Stomach (tissue), 9 donors: ENCODE results near the gene XRCC4. TPM values are rescaled to one million over a fixed set of nuclear protein-coding genes. Genes with fewer than 3 reads are reported as not detected.
"Not testable (repeated sequence)": the region's sequence is repeated elsewhere in the genome, so short reads cannot be mapped to it uniquely, and the experiment has no call there.

Experiments used
- DNase-seq, 2 donors: peaks; one replicate each; pipeline versions ENCODE4 v3.0.0 to v3.0.0-alpha.2; 2013 to 2019
- H3K27ac ChIP-seq, 5 donors: fragments of 200-600 bp in 4 of 5; sonication (generic) in 4 of 5; one replicate each; pipeline ENCODE4 v1.5.1; 2013 to 2019; ENCODE audit warnings: mild to moderate bottlenecking in 1 of 5, moderate library complexity in 1 of 5
- H3K27me3 ChIP-seq, 3 donors: fragments of 200-600 bp; sonication (generic); one replicate each; pipeline ENCODE4 v1.5.1; 2017 to 2019; ENCODE audit warnings: mixed run types in 1 of 3
- H3K36me3 ChIP-seq, 4 donors: fragments of 200-600 bp; sonication (generic); 1 replicate in 3 of 4; 2 replicates in 1 of 4; pipeline ENCODE4 v1.5.1; 2016 to 2019
- H3K4me1 ChIP-seq, 4 donors: fragments of 200-600 bp; sonication (generic); one replicate each; pipeline ENCODE4 v1.5.1; 2016 to 2019
- H3K4me3 ChIP-seq, 4 donors: fragments of 200-600 bp; sonication (generic) in 3 of 4; one replicate each; pipeline ENCODE4 v1.5.1; 2016 to 2019; ENCODE audit warnings: mild to moderate bottlenecking in 1 of 4
- H3K9me3 ChIP-seq, 4 donors: fragments of 200-600 bp; sonication (generic); one replicate each; pipeline ENCODE4 v1.5.1; 2016 to 2019
- CTCF ChIP-seq, 7 experiments: fragments of 450-650 bp in 4 of 7; fragments of 200-600 bp in 3 of 7; sonication (generic) in 3 of 7; IDR thresholded peaks; one replicate each; pipeline ENCODE4 v1.5.1; 2016 to 2019; ENCODE audit warnings: antibody characterized with exemption in 7 of 7, control low read depth in 2 of 7, mild to moderate bottlenecking in 1 of 7
- EP300 ChIP-seq: sonication (generic); formaldehyde crosslinking; IDR thresholded peaks from one replicate; pipeline ENCODE4 v1.6.1; 2017; ENCODE audit warnings: antibody characterized with exemption
- POLR2A ChIP-seq, 4 donors: fragments of 450-650 bp; IDR thresholded peaks; one replicate each; pipeline ENCODE4 v1.6.1; 2016; ENCODE audit warnings: antibody characterized with exemption in 4 of 4, control low read depth in 2 of 4, mild to moderate bottlenecking in 1 of 4, moderate library complexity in 1 of 4
- POLR2AphosphoS5 ChIP-seq, 3 donors: sonication (generic); formaldehyde crosslinking; IDR thresholded peaks; one replicate each; pipeline ENCODE4 v1.6.1; 2016; ENCODE audit warnings: antibody characterized with exemption in 3 of 3
- whole genome bisulfite sequencing, 5 donors: extraction: QIAGEN DNeasy Blood & Tissue Kit in 3 of 5; methylation state at CpG; one replicate each; pipeline versions ENCODE4 v1.1.5 to v1.1.7; 2013 to 2018; 5-methylcytosine and 5-hydroxymethylcytosine counted together
- intact Hi-C: fragments of 100-400 bp; cut with DNase I; formaldehyde crosslinking; loops from one replicate; pipeline ENCODE4 v1.15.1; 2023; ENCODE audit warnings: low total_unique reads
- polyA plus RNA-seq, 3 donors: library from polyadenylated mRNA; stranded (reverse); fragments of 200-250 nt; gene quantifications; one replicate each; pipeline ENCODE4 v1.2.3, GENCODE V29; 2013
- total RNA-seq, 5 donors: library from RNA; depleted of rRNA; stranded (reverse); fragments of >200 nt; gene quantifications; one replicate each; pipeline versions ENCODE4 v1.1.0 to v1.2.3, GENCODE V29; 2014 to 2016
- donor health status: healthy with polysubstance abuse.
- donor health status: Bipolar disorder and iron deficiency.
- donor health status: healthy.

The XRCC4 gene
- total and polyA plus RNA-seq, 8 donors: 0.45 to 14.2 (median 8.4) TPM; not detected in 1

GRCh38 chr5:83251849-83252248 is 174.5 kb downstream of the XRCC4 start:
- DNase-seq: no peak
- no peak overlapping the region for H3K27ac ChIP-seq
- 30 to 57% (median 48%) methylated on average over 1 of the region's 1 CpG for WGBS, 5 donors
- no peaks in the 10 kb centered on the region for H3K9me3 ChIP-seq
- no peaks in the 10 kb centered on the region for H3K36me3 ChIP-seq
- no peak for TF ChIP-seq CTCF (IDR thresholded peaks at IDR 0.05)
- no peak for TF ChIP-seq EP300
- no peak for TF ChIP-seq POLR2AphosphoS5 (IDR thresholded peaks at IDR 0.05)
- no peak for TF ChIP-seq POLR2A (IDR thresholded peaks at IDR 0.05)
- no peak overlapping the region for H3K4me3 ChIP-seq
- no peaks in the 10 kb centered on the region for H3K27me3 ChIP-seq
- intact Hi-C loops: no loop called here
- no peaks in the 10 kb centered on the region for H3K4me1 ChIP-seq

GRCh38 chr5:83253720-83254119 is 176.4 kb downstream of the XRCC4 start:
- Histone ChIP-seq H3K4me1 (no peaks in the 10 kb centered on the region), H3K27me3 (no peaks in the 10 kb centered on the region), H3K27ac (no peak overlapping the region), H3K9me3 (no peaks in the 10 kb centered on the region), H3K4me3 (no peak overlapping the region), H3K36me3 (no peaks in the 10 kb centered on the region)
- no peak for TF ChIP-seq EP300
- TF ChIP-seq POLR2AphosphoS5 (IDR thresholded peaks at IDR 0.05): no peak
- TF ChIP-seq CTCF (IDR thresholded peaks at IDR 0.05): no peak
- no peak for TF ChIP-seq POLR2A (IDR thresholded peaks at IDR 0.05)
- peak in 1 of 2 donors; percentile 2 for DNase-seq
- intact Hi-C loops: no loop called here
- WGBS, 5 donors: 82 to 91% (median 88%) methylated on average over 2 of the region's 2 CpGs

- no peak for DNase-seq
- Histone ChIP-seq H3K27ac (no peak overlapping the region), H3K4me3 (no peak overlapping the region), H3K36me3 (no peaks in the 10 kb centered on the region), H3K27me3 (no peaks in the 10 kb centered on the region), H3K9me3 (no peaks in the 10 kb centered on the region), H3K4me1 (no peaks in the 10 kb centered on the region)
- WGBS, 5 donors: 53 to 73% (median 67%) methylated on average over 1 of the region's 1 CpG
- TF ChIP-seq POLR2A (IDR thresholded peaks at IDR 0.05) (no peak), CTCF (IDR thresholded peaks at IDR 0.05) (no peak), EP300 (no peak), POLR2AphosphoS5 (IDR thresholded peaks at IDR 0.05) (no peak)
- intact Hi-C loops: no loop called here
Measured at GRCh38 chr5:83255268-83255667, 177.9 kb downstream of the XRCC4 start.

GRCh38 chr5:83256091-83256780 is 178.9 kb downstream of the XRCC4 start:
- Histone ChIP-seq H3K27ac (no peak overlapping the region), H3K9me3 (no peaks in the 10 kb centered on the region), H3K4me1 (no peaks in the 10 kb centered on the region), H3K4me3 (no peak overlapping the region), H3K36me3 (no peaks in the 10 kb centered on the region), H3K27me3 (no peaks in the 10 kb centered on the region)
- intact Hi-C loops: no loop called here
- no peak for DNase-seq
- 87 to 97% (median 96%) methylated on average over 2 of the region's 2 CpGs for WGBS, 5 donors
- no peak for TF ChIP-seq EP300
- TF ChIP-seq POLR2AphosphoS5 (IDR thresholded peaks at IDR 0.05): no peak
- TF ChIP-seq CTCF (IDR thresholded peaks at IDR 0.05): no peak
- TF ChIP-seq POLR2A (IDR thresholded peaks at IDR 0.05): no peak

- WGBS, 5 donors: 90 to 100% (median 97%) methylated on average over 2 of the region's 2 CpGs
Measured at GRCh38 chr5:83257684-83258083, 180.3 kb downstream of the XRCC4 start.

More at GRCh38 chr5:83257684-83258083, 180.3 kb downstream of the XRCC4 start:
- intact Hi-C loops, H3K9me3 ChIP-seq, H3K36me3 ChIP-seq, H3K27ac ChIP-seq, H3K4me1 ChIP-seq, H3K4me3 ChIP-seq, H3K27me3 ChIP-seq, DNase-seq: not testable (repeated sequence)
